Heart right ventricle (tissue), 16 donors: ENCODE results near the gene ONECUT1. TPM values are rescaled to one million over a fixed set of nuclear protein-coding genes. Genes with fewer than 3 reads are reported as not detected.
A peak's percentile ranks its signal among the peaks of the same experiment; 100 is the strongest.

ENCODE experiments used
- ATAC-seq, 8 donors: fragments of 200-7000 bp; cut with Tn5 transposase; one replicate each; pipeline ENCODE4 v1.9.1; 2020; ENCODE audit warnings: mild to moderate bottlenecking in 8 of 8, moderate library complexity in 8 of 8, moderate number of reproducible peaks in 1 of 8
- DNase-seq, 2 donors: peaks; one replicate each; pipeline ENCODE4 v3.0.0-alpha.2; 2020
- H3K27ac ChIP-seq, 10 donors: fragments of 200-600 bp; sonication (generic) in 2 of 10; one replicate each; pipeline versions ENCODE4 v1.5.0 to v1.8.0; 2020 to 2022; ENCODE audit warnings: mild to moderate bottlenecking in 3 of 10
- H3K27me3 ChIP-seq, 7 donors: fragments of 200-600 bp; one replicate each; pipeline ENCODE4 v1.8.0; 2021 to 2022; ENCODE audit warnings: mild to moderate bottlenecking in 2 of 7
- H3K36me3 ChIP-seq, 9 donors: fragments of 200-600 bp; sonication (generic) in 1 of 9; one replicate each; pipeline versions ENCODE4 v1.5.0 to v1.8.0; 2020 to 2022; ENCODE audit warnings: mild to moderate bottlenecking in 2 of 9
- H3K4me1 ChIP-seq, 9 donors: fragments of 200-600 bp; sonication (generic) in 1 of 9; one replicate each; pipeline versions ENCODE4 v1.5.0 to v1.8.0; 2020 to 2022; ENCODE audit warnings: mild to moderate bottlenecking in 4 of 9
- H3K4me3 ChIP-seq, 10 donors: fragments of 200-600 bp; sonication (generic) in 2 of 10; one replicate each; pipeline versions ENCODE4 v1.5.0 to v1.8.0; 2020 to 2022; ENCODE audit warnings: mild to moderate bottlenecking in 7 of 10, moderate library complexity in 2 of 10
- H3K9me3 ChIP-seq, 11 donors: fragments of 200-600 bp in 10 of 11; sonication (generic) in 2 of 11; one replicate each; pipeline versions ENCODE4 v1.5.0 to v1.8.0; 2013 to 2022; ENCODE audit warnings: mild to moderate bottlenecking in 2 of 11, control low read depth in 1 of 11, moderate library complexity in 1 of 11
- CTCF ChIP-seq, 9 donors: fragments of 200-600 bp; sonication (generic) in 2 of 9; IDR thresholded peaks; one replicate each; pipeline versions ENCODE4 v1.5.0 to v1.8.0; 2021 to 2022; ENCODE audit warnings: antibody characterized with exemption in 9 of 9, mild to moderate bottlenecking in 5 of 9, moderate library complexity in 1 of 9
- WGBS, 2 donors: extraction: QIAGEN DNeasy Blood & Tissue Kit; methylation state at CpG; one replicate each; pipeline ENCODE4 v1.1.7; 2013; ENCODE audit warnings: inconsistent platforms in 1 of 2; 5-methylcytosine and 5-hydroxymethylcytosine counted together
- intact Hi-C, 10 donors: fragments of 100-400 bp; cut with DNase I; formaldehyde crosslinking; loops; one replicate each; pipeline versions ENCODE4 v1.11.1 to v1.14.2; 2022
- polyA plus RNA-seq, 2 donors: library from polyadenylated mRNA; stranded (reverse); fragments of 200-250 nt; gene quantifications; one replicate each; pipeline ENCODE4 v1.2.3, GENCODE V29; 2013
- total RNA-seq, 10 donors: library from RNA; stranded (reverse); fragmentation: NEBNext Ultra II Directional in 3 of 10; extraction: Animal tissue kit (Norgen Biotek cat#: 25700) in 3 of 10; gene quantifications; one replicate each; pipeline versions ENCODE4 v1.2.1 to v1.2.4, GENCODE V29; 2021 to 2023
- donor health status: Arrhythmogenic right ventricular cardiomyopathy.
- donor health status: ischemic (EF 13 %, LVEDD 7.1; RV severe dilation, severe dysfunction).
- donor health status: healthy with polysubstance abuse.
- donor health status: DM: no; HTN: yes; CAD: no.
- donor health status: DM: no; HTN: no; CAD: no.
- donor health status: ischemic (EF 25% LVEDD 6.9; RV normal size, moderate dysfunction).
- donor health status: ischemic (EF 25% LVEDD 5.7; RV mildly dilated, moderate dysfunction).
- donor health status: healthy.
- donor health status: DM: yes; HTN: yes; CAD: no.
- donor health status: Ischemic cardiomyopathy.
- donor health status: ischemic (EF 35%, LVEDD 5.7; RV mildly dilated, moderate dysfunction).
- donor health status: nonischemic (EF 11% LVEDD 7.7; RV severe dilation, severe dysfunction).
- donor health status: DM: yes; HTN: yes; CAD: no.
- donor health status: PGD.
- donor health status: ischemic (EF 29% LVEDD 5.4; RV normal size, mild dysfunction).
- donor health status: nonischemic (EF 23%, LVEDD 6.1; RV moderate dilation, normal function).

The ONECUT1 gene
- total and polyA plus RNA-seq, 12 donors = 0.20 TPM; not detected in 11

GRCh38 chr15:52785672-52786406 lies 4.3 kb downstream of the ONECUT1 start:
- H3K4me1 ChIP-seq = peaks cover 8 to 70% (median 49%) of the 10 kb centered on the region in 9 donors
- intact Hi-C loops = loop anchor here in 4 of 10 donors (10.0 kb wide), 2 partner anchors 409 to 929 kb away; no protein-coding TSS in a partner anchor
- ATAC-seq (no peak), DNase-seq (no peak)
- H3K27ac ChIP-seq = no peak overlapping the region
- no peaks in the 10 kb centered on the region for H3K36me3 ChIP-seq
- H3K27me3 ChIP-seq = peaks cover 53 to 100% (median 95%) of the 10 kb centered on the region in 7 donors
- 3 to 4% methylated on average over 27 of the region's 27 CpGs for WGBS, 2 donors
- no peaks in the 10 kb centered on the region for H3K9me3 ChIP-seq
- H3K4me3 ChIP-seq = peak overlapping the region in 3 of 10 donors; percentile 6 to 13 (median 7)
- TF ChIP-seq CTCF (IDR thresholded peaks at IDR 0.05) = no peak

DNA sequence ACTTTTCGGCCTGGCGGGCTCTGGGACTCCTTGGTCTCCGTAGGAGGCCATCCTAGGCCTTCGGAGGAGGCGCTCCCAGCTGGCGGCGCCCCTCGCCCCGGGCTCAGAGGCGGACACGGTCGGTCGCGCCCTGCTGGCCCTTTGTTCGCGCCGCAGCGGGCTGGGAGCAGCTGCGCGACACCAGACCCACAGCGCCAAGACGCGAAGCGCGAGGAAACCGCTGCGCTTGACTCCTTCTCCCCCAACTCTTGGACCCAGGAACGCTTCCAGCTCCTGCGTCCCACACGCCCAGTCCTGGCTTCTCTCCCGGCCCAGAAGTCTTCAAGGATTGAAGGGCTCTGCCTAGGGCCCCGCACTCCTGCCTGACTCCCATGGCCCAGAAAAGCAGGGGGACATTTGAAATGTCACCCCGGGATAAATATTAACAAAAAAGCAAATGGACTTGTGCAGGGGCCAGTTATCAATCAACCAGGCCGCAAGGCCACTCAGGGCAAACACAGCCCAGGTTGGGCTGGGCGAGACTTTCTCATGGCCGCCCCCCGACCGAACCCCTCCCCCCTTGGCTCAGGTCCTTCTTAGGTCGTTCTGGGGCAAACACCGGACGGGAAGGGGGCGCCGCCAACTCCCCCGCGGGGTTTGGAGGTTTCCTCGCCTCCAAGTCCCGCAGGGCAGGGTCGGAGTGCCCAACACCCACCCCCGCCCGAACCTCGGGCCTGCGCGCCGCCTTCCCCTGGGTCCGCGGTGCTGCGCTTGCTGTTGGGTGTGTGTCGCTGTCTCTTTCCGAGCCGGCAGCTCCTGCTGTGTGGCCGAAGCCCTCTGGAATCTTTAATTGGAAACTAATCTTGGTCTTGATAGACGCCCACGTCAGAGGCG lies 5.1 kb downstream of the ONECUT1 start:
- H3K4me3 ChIP-seq = peak overlapping the region in 3 of 10 donors; percentile 6 to 13 (median 7)

GRCh38 chr15:52783929-52784798 lies 6.0 kb downstream of the ONECUT1 start:
- WGBS, 2 donors = 1 to 2% methylated on average over 57 of the region's 57 CpGs
- no peak for ATAC-seq

More for the DNA sequence above, 5.1 kb downstream of the ONECUT1 start:
- no peaks in the 10 kb centered on the region for H3K9me3 ChIP-seq
- no peak for ATAC-seq
- H3K4me1 ChIP-seq = peaks cover 8 to 67% (median 49%) of the 10 kb centered on the region in 9 donors
- 1 to 2% methylated on average over 64 of the region's 64 CpGs for WGBS, 2 donors
- H3K27me3 ChIP-seq = peaks cover 53 to 99% (median 98%) of the 10 kb centered on the region in 7 donors
- H3K27ac ChIP-seq = no peak overlapping the region
- H3K36me3 ChIP-seq = no peaks in the 10 kb centered on the region
- no peak for DNase-seq
- intact Hi-C loops = loop anchor here in 7 of 10 donors (5.0 to 10.0 kb wide), 4 partner anchors 410 to 932 kb away; no protein-coding TSS in a partner anchor
- TF ChIP-seq CTCF (IDR thresholded peaks at IDR 0.05) = no peak

More at GRCh38 chr15:52783929-52784798, 6.0 kb downstream of the ONECUT1 start:
- no peaks in the 10 kb centered on the region for H3K9me3 ChIP-seq
- peaks cover 3 to 59% (median 43%) of the 10 kb centered on the region in 9 donors for H3K4me1 ChIP-seq
- no peaks in the 10 kb centered on the region for H3K36me3 ChIP-seq
- intact Hi-C loops = loop anchor here in 7 of 10 donors (5.0 to 10.0 kb wide), 4 partner anchors 411 to 933 kb away; no protein-coding TSS in a partner anchor
- H3K4me3 ChIP-seq = no peak overlapping the region
- peak in 7 of 9 donors; percentile 38 to 57 (median 45) for TF ChIP-seq CTCF (IDR thresholded peaks at IDR 0.05)
- DNase-seq = no peak
- no peak overlapping the region for H3K27ac ChIP-seq
- H3K27me3 ChIP-seq = peaks cover 52 to 100% (median 98%) of the 10 kb centered on the region in 7 donors
